ENCODE measurements around the gene LRRTM4.
"Not testable (repeated sequence)": the region's sequence is repeated elsewhere in the genome, so short reads cannot be mapped to it uniquely, and the experiment has no call there.

Gene LRRTM4

GRCh38 chr2:77161009-77161408, 361.2 kb downstream of the LRRTM4 start:
- DNase-seq = no peak

GRCh38 chr2:77156599-77156998, 365.6 kb downstream of the LRRTM4 start:
- no peak for DNase-seq

DNA sequence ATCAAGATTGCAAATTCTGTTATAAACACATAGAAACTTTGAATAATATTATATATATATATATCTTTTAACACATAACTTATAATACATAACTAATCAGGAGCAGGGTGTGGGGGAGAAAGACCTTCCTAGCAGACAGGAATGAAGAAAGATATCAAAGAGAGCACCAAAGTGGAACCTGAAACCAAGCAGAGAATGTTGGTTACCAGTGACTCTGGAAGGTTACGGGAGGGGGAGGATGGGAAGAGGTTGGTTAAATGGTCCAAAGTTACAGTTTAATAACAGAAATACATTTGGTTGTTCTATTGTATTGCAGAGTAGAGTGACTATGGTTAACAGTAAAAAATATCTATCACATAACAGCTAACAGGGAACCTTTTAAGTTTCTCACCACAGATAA, 366.7 kb downstream of the LRRTM4 start:
- no peak for DNase-seq

GRCh38 chr2:77149565-77149964, 372.6 kb downstream of the LRRTM4 start:
- no peak for DNase-seq

GRCh38 chr2:77147153-77147552, 375.0 kb downstream of the LRRTM4 start:
- DNase-seq = no peak

GRCh38 chr2:77144772-77145171, 377.4 kb downstream of the LRRTM4 start:
- no peak for DNase-seq

- DNase-seq = no peak
Measured at GRCh38 chr2:77142141-77142540, 380.0 kb downstream of the LRRTM4 start.

- not testable (repeated sequence) for DNase-seq
Measured at GRCh38 chr2:77128479-77128878, 393.7 kb downstream of the LRRTM4 start.

GRCh38 chr2:77127345-77127744, 394.8 kb downstream of the LRRTM4 start:
- no peak for DNase-seq

DNA sequence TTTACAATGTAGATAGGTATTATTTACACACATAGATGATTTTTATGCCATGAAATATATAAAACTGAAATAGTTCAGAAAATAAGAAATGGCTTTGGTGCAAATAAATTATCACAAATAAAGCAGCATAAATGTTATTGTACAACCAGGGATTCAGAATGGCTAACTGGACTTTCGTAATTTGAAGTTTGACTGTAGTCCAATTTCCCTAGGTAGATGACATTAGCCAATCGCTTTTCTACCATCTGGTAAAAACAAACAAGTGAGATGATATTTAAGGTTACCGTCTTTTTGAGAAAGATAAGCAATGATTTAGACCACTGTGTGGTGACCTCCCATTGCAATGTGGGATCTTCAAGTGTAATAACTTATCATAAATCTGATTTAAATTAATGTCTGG, 400.7 kb downstream of the LRRTM4 start:
- no peak for DNase-seq

GRCh38 chr2:77119333-77119732, 402.8 kb downstream of the LRRTM4 start:
- DNase-seq = no peak

DNA sequence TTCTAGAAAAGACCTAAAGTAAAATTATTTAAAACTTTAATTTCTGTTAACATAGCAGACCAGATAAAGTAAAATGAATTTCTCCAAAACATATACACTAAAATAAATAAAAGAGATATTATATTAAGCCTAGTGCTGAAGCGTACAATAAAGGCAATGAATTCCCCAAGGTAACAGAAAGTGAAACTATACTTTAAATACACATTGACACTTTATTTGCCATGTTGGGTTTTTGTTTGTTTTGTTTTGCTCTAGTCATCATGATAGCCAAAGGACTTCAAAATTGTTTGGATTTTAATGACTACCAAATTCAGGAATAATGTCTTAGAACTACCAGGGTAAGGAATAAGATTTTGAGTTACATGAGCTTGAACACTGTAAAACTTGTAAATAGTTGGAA, 413.3 kb downstream of the LRRTM4 start:
- DNase-seq = no peak

GRCh38 chr2:77105008-77105407, 417.2 kb downstream of the LRRTM4 start:
- DNase-seq = no peak

- no peak for DNase-seq
Measured at GRCh38 chr2:77104554-77104953, 417.6 kb downstream of the LRRTM4 start.

GRCh38 chr2:77102927-77103326, 419.2 kb downstream of the LRRTM4 start:
- no peak for DNase-seq

DNA sequence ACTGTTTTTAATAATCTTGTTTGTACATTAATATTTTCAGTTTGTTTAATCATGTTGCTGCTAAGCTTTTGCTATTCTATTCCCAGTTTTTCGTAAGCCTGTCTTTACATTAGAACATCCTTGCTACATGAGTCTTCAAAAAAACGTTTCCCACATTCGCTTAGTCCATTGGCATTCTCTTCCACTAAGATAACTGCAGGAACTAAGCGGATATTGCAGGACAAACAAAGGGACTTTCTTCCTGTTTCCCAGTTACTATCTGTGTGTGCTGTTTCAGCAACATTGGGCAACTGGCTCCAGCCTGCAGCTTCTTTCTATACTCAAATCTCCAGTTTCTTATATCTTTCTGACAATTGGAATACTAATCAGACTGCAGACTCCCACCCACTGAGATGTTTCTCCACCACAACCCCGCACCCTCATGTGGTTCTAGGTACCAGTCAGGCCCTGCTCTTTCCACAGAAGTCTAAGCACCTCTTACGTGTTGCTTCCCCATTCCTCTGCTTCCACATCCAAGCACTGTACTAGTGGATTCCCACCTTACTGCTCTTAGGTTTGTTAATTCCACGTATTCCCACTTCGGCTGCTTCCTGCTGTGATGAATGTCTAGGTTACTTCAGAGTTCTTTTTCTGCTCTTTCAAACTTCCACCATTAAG, 420.3 kb downstream of the LRRTM4 start:
- DNase-seq = no peak

DNA sequence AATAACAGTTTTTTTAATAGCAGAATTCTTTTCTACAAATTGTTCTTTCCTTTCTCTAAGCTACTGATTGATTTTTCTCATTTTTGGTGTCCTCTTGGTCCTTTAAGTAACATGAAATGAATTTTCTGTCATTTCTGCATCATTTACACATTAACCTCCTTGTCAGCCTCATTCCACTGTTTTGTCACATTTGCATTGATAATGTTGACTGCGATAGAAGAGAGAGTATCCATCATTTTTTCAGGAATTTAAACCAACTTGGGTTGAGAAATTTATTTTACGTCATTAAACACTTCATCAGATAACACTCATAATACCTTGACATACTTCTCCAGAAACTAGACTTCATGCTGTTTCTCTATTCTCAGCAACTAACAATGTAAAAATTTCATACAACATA, 422.2 kb downstream of the LRRTM4 start:
- DNase-seq = no peak

- not testable (repeated sequence) for DNase-seq
Measured at GRCh38 chr2:77095525-77095924, 426.7 kb downstream of the LRRTM4 start.

GRCh38 chr2:77095096-77095495, 427.1 kb downstream of the LRRTM4 start:
- DNase-seq = no peak

- not testable (repeated sequence) for DNase-seq
Measured at GRCh38 chr2:77088424-77088823, 433.8 kb downstream of the LRRTM4 start.

DNA sequence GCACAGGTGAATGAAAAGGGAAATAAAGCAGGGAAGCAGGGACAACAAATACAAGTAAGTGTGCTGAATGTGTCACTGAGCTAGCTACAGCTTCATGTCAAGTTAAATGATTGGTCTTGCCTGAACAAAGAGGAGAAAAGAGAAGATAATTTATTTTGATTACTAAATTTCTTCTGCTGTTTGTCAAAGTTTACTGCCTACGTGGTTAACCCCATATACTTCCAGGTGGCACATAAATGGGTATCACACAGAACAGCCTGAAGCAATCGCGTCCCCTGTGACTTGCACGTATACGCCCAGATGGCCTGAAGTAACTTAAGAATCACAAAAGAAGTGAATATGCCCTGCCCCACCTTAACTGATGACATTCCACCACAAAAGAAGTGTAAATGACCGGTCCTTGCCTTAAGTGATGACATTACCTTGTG, 434.2 kb downstream of the LRRTM4 start:
- DNase-seq = no peak

- DNase-seq = no peak
Measured at GRCh38 chr2:77086478-77086877, 435.7 kb downstream of the LRRTM4 start.

- no peak for DNase-seq
Measured at GRCh38 chr2:77086051-77086450, 436.1 kb downstream of the LRRTM4 start.

- no peak for DNase-seq
Measured at GRCh38 chr2:77085561-77085960, 436.6 kb downstream of the LRRTM4 start.

DNA sequence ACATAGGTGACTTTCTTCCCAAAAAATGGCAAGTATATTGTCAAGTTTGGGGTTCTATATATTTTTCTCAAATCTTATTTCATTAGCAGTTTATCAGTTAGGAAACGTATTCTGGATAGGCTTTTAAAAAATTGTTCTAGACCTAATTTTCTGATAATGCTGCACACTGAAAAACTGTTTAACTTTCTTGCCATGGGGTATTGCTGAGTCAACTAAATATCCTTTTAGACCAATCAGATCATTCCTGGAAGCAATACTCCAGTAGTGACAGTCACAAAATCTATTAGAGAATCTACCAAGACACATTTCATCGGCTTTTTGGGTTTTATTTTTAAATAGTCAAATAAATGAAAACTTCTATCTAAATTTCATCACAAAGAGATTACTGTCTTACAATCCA, 440.6 kb downstream of the LRRTM4 start:
- no peak for DNase-seq
